GM18909 (cell line): Measurements from ENCODE around the gene PADI2.
A peak's percentile ranks its signal among the peaks of the same experiment; 100 is the strongest.

Source experiments
- ATAC-seq: cut with Tn5 transposase; IDR thresholded peaks from one replicate; pipeline ENCODE4 v1.9.1; 2021; ENCODE audit warnings: mild to moderate bottlenecking; ENCODE audit not compliant: unreplicated experiment, poor library complexity

PADI2 gene

DNA sequence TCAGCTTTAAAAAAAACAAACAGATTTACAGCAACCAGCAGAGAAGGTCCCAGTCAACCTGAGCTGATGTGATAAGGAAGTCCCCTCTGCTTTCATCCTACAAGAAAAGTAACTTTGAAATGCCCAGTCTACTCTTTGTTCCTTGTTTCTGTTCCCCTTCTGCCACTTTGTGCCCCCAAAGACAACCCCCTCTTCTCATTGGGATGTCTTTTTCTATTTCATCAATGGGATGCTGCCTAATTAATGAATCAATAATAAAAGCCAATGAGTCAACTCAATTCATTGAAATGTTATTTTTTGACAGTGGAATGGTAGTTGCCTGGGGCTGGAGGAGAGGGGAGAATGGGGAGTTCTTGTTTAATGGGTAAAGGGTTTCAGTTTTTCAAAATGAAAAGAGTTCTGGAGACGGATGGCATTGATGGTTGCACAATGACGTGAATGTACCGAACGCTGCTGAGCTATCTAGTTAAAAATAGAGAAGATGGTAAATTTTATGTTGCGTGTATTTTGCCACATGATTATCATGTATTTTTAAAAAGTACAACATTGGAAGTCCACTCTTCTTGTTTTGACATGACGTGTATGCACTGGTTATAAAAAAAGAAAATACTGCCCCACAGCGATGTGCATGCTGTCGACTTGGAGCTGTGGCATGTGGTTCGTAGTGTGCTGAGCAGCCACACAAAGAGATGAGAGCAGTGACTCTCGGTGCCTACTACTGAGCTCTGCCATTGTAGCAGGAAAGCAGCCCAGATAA, 22.4 kb upstream of the PADI2 start:
- peak; percentile 55 for ATAC-seq

DNA sequence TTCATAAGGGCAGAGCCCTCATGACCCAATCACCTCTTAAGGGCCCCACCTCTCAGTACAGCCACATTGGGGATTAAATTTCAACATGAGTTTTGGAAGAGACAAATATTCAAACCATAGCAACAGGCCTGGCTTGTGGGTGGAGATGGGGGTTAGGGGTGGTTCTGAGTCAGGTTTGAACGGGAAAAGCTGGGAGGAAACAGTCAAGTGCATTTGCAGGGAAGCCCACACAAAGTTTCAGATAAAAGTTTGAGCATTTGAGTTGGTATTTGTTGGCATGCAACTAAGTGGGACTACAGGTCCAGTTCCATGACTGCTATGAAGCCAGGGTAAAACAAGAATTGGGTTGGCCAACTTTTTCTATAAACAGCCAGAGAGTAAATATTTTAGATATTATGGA, 21.0 kb upstream of the PADI2 start:
- no peak for ATAC-seq

DNA sequence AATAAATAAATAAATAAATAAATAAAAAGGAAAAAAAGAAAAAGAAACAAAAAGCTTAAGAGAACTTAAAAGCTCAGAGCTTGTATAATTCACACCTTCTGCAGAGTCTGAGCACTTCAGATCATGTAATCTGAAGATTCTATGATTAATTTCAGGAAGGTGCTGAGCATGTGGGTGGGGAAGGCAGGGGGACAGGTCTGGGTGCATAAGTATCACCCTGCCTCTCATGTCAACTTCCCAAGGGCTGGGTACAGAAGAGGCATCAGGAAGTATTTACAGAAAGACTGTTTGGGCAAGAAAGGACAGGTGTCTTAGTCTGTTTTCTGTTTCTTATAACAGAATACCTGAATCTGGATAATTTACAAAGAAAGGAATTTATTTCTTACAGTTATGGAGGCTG, 20.4 kb upstream of the PADI2 start:
- no peak for ATAC-seq

DNA sequence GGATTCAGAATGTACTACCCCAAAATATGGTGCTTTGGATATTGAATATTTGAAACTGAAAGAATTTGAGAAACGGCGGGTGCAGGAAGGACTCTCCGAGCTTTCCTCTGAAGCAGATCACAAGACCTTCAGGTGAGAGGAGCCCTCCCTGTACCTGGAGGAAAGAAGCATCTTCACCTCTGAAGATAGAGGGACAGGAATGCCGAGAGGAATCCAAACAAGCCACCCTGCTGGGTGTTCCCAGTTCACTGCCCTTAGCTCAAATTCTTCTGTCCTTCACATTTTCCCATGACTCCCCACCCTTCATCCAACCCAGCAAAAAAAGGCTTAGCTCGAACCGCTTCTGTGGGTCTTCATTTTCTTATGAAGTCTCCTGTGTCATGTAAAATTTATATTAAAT, 18.2 kb upstream of the PADI2 start:
- ATAC-seq = no peak

DNA sequence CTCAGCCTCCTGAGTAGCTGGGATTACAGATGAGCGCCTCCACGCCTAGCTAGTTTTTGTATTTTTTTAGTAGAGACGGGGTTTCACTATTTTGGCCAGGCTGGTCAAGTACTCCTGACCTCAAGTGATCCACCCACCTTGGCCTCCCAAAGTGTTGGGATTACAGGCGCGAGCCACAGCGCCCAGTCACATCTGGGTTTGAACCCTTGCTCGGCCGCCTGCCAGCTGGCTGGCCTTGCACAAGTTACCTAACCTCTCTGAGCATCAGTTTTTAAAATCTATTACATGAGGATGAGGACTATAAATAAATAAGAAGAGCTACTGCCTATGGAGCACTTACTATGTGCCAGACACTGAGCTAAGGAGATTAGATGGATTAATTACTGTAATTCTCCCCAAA, 17.7 kb upstream of the PADI2 start:
- ATAC-seq = no peak

DNA sequence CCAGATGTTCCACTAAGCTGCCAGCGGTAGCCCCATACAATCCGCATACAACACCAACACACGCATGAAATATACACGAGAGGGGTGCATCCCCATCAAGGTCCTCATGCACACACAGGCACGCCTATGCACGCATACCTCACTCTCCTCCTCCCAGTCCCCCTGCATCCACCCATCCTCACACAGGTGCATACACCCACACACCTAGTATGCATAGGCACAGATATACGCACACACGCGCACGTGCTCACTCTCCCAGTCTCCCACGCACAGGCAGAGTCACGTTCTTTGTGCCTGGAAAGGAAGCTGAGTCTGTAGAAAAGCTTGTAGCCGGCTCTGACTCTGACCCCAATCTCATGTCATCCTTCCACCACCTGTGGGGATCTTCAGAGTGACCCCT, 16.9 kb upstream of the PADI2 start:
- ATAC-seq = no peak

DNA sequence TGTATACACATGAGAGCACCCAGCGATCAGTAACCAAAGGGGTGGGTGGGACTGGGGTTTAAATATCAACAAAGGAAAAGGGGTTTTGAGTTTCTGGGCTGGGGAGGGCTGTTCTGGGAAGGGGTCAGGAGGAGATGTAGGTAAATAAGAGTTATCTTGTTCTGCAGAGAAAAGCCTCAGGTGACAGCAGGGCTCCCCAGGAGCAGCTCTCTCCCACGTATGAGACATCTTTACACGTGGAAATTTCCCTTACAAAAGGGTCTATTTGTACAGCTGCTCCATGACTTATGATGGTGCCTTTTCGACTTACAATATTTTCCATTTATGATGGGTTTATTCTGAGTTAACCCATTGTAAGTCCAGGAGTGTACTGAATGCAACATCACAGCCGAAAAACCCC, 16.3 kb upstream of the PADI2 start:
- ATAC-seq = no peak

DNA sequence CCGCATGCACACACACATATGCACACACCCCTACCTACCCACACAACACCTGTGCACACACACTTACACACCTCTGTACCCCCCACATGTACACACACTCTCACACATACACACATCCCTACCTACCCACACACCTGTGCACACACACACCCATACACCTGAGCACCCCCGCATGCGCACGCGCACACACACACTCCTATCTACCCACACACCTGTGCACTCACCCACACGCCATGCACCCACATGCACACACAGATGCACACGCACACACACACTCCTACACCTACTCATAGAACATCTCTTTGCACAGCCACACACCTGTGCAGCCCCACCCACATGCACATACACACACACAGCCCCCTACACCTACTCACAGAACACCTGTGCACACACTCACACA, 15.5 kb upstream of the PADI2 start:
- ATAC-seq = no peak

DNA sequence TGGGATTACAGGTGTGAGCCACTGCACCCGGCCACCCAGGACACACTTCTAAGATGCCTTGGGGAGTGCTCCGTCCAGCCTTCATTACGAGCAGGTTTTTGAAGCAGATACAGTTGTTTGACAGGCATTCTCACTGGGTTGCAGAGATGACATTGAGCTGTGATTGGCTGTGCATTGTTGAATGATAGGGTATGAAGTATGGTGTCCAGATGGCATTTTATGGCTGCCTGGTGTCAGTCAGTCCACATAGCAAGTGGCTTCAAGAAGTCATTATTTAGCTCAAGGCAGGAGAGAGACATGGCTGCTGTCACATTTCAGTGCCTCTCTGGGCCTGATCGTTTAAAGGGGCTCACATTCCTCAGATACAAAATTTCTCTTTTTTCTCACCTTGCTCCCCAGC, 14.8 kb upstream of the PADI2 start:
- ATAC-seq = no peak

DNA sequence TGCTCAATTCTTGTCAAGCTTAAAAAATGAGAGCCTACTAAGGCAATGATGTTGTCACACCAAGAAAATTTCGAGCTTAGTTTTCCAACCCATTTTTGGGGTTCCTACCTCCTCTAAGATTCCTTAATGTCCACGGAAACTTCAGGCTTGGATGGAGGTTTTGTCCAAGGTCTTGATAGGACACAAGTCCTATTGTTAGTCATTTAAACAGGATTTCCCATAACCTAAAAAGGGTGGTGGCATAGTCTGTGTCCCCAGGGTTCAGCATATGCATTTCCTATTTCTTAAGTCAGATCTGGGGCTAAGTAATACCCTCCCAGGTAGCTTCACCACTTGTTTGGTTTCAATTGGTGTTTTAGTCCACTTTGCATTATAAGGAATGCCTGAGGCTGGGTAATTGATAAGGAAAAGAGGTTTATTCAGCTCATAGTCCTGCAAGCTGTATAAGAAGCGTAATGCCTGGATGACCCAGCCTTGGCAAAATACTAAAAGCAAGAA, 10.9 kb upstream of the PADI2 start:
- ATAC-seq = no peak

DNA sequence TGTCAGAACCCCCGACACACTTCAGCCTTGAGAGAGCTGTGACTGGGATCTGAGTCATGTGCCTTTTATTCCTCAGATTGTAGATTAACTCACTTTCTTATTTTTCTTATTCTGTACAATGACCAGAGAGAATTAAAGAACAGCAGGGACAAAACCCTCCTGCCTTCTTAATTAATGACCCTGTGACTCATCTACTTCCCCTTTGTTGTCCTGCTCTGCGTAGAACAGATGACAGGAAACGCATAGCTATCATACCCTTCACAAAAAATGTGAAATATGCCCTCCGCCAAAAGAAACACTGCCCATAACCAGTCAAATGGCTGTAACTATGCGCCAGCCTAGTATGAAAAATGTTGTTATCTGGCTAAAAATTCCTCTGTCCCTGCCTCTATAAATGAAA, 9.1 kb upstream of the PADI2 start:
- no peak for ATAC-seq

DNA sequence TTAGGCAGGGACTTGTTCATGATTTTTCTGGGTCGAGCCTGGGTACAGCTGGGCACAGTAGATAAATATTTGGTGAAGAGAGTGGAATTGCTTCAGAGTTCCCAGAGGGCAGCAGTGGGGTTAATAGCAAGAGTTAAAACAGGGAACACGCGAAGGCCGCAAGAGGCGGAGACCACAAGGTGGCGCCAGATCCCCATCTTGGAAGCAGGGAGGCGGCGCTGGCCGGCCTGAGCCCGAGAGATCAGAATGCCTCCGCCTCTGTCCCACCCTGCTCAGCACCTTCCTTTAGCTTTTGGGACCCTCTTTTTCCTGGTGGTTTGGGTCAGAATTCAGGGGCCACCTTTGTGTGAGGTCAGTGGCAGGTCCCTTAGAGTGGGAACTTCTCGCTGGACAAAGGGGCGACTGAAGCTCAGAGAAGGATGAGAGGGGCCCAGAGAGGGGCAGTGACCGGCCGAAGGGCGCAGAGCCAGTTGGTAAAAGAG, 6.5 kb upstream of the PADI2 start:
- no peak for ATAC-seq

DNA sequence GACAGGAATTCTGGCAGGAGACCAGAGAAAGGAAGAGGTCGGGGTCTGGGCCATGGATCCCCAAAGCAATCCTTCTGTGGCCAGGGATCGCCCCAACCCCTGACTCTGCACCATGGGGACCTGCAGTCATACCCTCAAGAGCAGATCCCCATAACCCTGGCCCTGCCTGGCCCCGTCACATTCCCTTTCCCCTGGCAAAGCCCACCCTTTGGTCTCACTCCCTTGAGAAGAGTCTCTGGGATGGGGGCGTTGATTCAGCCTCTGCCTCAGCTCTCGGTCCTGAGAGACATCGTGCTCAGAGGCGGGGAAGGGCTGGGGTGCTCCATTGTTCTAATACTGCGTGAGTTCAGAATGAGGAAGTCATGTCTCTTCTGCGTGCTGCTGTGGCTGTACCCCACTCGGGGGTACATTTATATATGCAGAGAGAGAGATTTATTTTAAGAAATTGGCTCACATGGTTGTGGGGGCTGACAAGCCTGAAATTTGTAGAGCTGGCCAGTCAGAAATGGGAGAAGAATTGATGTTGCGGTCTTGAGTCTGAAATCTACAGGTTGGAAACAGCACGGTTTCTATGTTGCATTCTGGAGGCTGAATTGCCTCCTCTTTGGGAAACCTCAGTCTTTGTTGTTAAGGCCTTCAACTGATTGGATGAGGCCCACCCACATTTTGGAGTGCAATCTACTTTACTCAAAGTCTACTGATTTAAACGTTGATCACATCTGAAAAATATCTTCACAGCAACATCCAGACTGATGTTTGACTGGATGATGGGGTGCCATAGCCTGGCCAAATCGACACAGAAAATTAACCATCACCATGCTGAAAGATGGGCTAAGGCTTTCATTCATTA, 4.2 kb upstream of the PADI2 start:
- no peak for ATAC-seq

DNA sequence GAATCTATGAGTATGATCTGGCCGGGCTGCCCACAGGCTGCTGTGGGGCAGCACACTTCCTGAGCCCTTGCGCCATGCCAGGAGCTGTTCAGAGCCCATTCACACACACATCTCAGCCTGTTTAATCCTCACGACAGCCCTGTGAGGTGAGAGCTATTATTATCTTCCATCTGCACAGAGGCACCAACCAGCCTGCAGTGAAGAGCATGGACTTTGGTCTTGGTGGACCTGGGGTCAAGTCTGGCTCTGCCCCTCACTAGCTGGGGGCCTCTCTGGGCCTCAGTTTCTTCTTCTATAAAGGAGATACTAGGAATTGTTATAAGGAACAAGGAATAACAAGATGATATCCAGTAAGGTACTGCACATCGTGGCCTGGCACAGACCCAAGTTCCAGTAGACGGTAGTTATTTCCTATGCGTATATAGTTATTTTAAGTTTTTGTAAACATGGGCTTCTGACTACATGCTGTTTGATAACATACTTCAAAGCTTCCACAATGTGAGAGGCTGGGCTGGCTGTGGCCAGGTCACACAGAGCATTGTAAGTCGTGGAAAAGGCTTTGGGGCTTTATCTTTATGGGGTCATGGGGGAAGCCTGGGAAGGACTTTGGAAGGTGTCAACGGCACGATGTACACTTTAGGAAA, 3.4 kb upstream of the PADI2 start:
- ATAC-seq = no peak

DNA sequence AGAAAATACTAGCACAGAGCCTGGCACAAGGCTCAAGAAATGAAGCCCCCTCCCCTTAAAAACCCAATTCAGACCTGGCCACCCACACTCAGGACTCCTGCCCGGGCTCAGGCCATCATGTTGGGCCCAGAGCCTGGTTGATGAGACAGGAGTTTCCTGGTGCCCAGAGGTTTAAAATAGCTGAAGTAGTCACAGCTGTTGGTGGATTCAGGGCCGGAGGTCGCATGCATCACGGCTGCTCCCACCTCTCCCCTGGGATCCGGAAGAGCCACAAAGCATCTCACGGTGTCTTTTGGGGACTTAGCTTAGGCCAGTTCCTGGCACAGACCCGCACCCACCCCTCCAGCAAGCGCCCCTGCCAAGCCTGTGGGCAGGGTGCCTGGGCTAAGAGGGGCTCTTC, 2.6 kb upstream of the PADI2 start:
- no peak for ATAC-seq

DNA sequence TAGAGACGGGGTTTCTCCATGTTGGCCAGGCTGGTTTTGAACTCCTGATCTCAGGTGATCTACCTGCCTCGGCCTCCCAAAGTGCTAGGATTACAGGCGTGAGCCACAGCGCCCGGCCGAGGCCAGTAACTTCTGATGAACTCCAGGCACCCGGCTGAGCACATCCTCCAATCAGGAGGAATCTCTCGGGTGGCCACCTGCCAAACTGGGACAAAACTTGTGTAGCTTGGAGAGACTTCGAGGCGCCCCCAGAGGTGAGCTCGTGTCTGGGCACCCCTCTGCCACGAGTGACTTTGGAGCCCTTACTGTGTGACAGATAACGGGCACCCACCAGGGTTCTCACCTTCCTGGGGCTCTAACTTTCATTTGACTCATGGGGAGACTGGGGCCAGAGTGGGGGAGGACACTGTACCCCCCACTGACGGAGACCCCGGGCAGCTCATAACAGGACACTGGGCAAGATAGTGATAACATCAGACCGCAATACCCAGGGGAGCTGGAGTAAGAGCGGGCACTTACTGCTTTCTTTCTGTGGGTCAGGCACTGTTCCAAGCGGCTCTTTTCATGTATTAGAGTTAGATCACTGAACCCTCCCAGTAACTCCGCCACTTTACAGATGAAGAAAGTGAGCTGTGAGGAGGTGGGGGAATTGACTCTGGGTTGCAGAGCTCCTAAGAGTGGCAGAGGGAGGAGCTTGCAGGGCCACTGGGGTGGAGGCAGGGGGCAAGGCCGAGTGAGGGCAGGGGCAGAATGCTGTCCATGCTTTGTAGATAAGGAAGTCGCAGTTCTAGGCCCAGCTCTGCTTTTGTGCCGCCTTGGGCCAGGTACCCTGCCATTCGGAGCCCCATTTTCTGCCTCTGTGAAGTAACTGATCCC, 1.9 kb upstream of the PADI2 start:
- ATAC-seq = no peak

DNA sequence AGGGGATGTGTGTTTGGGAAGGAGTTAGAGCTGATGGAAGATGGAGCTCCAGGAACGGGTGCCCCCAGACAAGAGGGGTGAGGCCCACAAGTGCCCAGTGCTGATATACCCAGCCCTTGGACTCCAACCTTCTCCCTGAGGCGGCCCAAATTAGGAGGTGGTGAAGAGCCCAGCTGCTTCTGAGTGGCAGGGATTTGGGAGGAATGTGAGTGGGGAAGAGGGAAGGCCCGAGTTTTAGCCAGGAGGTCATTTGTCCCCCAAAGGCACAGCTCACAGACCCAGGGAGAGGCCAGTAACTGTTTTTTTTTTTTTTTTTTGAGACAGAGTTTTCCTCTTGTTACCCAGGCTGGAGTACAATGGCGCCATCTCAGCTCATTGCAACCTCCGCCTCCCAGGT, 1.2 kb upstream of the PADI2 start:
- no peak for ATAC-seq

DNA sequence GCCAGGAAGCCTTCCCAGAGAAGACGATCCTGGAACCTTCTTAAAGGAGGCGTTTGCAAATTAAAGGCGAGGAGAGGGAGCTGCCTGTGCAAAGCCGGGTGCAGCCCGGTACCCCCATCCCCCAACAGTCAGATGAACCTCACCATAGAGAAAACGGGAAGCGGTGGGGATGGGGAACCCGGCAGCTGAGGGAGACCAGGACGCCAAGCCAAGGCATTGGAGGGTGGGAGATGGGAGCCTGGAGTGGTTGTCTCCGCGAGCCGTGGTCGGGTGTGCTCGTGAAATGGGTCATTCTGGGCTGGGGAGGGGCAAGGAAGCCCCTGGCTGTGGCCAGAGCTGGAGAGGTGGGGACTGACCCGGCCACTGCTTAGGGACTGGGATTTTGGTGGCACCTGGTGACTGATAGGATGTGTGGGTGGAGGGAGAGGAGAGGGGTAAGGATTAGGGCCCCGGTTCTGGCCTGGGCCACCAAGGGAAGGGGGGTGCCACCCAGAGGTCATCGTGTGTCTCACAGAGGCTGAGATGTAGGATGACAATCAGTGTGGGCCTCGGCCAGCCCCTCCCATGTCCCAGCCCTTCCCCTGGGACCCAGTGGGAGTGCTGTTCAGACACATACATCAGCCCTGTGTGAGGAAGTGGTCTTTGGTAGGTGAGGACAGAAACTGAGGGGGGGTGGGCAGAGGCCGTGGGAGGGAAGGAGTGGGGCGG, 676 bp upstream of the PADI2 start:
- ATAC-seq = no peak

DNA sequence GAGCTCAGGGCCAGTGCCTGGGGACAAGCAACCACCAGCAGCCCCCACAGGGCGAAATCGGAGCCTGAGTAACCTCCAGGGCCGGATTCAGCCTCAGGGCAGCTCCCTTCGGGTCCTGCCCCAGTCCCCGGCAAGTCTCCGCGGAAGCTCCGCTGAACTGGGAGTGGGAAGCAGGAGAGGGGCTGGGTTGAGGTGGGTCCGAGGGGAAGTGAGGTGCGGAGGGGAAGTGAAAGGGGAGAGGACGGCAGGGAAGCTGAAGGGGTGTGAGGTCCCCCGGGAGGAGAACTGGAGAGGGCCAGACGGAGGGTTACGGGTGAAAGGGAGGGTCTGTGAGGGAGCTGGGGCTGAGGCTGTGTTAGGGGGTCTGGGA, 560 bp downstream of the PADI2 start:
- no peak for ATAC-seq

DNA sequence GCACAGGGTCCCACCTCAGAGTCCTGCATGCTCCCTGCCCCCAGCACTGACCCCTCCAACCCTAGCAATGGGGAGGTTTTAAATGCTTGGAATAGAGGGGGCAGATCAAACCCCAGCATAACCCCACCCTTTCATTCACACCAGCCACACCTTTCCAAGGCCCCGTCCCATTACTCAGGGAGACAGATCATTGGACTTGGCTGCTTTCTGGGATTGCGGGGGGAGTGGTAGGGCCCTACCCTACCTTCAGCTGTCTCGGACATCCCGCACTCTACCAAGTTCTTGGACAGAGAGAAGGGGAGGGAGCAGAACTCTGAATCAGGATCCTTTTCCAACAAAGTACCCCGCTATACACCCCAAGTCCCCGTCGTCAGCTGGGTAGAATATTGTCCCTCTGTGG, 983 bp downstream of the PADI2 start:
- no peak for ATAC-seq
